UCSD-AML1 (cell line): Measurements from ENCODE around the gene TEC.

Experiments used
- DNase-seq: peaks from one replicate; lab custom pipeline; 2025; ENCODE audit not compliant: unreplicated experiment; lab: John Stamatoyannopoulos, UW

Gene TEC

DNA sequence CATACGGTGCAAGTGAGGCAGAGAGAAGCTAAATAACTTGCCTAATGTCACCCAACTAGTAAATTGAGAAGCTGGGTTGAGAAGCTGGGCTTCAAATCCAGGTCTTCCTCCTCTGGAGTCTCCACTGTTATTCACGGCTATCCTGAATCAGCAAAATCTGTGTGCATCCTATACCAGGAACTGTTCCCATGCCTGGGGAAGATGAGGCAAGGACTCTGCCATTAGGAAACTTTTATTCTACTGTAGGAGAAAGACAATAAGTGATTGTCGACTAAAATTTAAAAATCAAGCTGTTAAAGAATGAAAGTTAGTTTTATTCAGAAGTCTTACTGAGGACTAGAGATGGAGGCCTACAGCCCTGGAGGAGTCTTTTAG is 872 bp upstream of the TEC start:
- DNase-seq, result no peak

DNA sequence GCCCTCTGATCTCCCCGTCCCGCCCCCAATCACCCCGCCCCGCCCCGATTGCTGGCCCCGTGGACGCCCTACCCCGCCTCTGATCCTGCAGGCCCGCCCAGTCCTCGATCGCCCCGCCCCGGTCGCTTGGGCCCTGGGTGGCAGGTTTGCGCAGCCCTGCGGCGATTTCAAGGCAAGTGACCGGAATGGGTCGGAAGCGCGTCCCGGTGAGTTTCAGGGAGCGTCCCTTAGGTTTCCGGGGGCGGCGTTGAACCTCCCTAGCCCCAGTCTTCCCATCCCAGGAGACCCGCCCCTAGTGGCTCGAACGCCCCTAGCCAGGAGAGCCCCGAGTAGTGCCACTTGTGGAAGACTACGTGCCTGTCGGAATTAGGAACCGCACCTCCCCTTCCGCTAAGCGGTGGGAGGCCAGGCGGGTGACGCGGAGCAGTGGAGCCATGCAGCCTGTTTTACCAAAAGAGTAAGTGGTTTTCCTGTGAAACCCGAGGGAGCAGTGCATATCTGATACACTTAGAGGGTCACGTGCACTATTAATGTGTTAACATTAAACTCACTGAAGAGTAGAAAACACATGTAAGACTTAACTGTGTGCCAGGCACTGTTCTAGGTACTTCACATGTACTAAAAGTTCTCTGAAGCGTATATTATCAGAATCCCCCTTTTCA is 354 bp upstream of the TEC start:
- DNase-seq, result peak; percentile 95

DNA sequence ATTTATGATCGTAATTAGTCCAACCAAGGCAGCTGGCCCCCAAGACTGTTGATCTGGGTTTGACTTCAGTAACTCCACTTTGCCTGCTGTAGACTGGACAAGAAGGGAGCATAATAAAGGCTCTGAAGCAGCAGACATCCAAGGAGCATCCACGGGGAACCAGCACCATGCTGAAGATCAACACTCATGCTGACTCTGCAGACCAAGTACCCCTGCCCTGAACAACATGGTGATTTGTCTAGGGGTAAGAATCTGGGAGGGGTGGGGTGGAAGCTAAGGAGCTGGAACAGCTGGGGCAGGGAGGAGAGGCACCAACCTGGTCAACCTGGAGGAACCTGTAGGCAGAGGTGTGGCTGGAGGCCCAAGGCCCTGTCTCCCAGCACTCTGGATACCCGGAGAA is 2.1 kb downstream of the TEC start:
- no peak for DNase-seq

DNA sequence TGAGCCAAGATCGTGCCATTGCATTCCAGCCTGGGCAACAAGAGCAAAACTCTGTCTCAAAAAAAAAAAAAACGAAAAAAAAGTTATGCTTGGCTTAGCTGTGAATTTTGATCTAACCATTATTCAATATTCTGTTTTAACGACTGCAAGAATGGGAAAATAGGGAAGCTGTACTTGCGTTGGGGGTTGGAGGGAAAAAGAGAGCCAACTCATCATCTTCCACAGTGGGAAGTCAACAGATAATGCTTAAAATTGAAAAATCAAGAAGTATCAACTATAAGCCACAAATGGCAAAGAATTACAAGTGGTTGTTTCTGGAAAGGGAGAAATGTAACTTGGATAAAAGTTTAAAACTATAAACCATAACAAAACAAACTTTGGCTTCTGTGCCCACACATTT is 2.9 kb downstream of the TEC start:
- no peak for DNase-seq

DNA sequence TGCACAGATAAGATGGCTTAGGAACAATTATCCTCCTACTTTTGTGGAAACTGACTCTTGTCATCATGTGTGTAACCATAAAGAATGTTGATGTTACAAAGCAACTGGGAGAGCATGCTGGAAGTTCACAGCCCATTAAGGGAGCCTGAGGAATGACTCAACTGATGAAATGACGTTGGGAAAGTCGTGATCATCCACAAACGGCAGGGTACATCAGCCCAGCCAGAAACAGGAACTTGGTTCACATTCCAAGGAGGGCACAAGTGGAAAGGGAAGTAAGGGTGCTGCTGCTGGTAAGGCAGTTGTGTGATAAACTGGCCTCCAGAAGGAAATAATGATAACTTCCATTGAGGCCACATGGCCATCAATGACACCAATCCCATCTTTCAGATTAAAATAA is 6.7 kb downstream of the TEC start:
- DNase-seq, result peak; percentile 26

DNA sequence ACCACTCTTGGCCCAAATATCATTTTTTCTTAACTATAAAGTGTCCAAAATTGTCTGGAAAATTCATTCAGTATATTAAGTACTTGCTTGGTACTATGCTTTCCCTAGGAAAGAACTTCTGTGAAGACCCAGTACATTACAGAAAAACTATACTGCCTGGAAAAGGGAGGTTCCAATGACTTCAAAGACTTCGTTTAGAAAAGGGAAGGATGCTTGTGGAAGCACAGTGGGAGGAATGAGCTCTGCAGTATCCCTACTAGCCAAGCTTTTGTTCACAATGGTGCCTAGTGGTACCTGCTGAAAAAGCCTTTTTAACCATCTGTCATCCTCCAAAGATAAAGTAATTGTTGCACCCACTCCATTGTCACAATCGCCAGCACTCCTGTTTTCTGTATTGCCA is 7.2 kb downstream of the TEC start:
- no peak for DNase-seq

DNA sequence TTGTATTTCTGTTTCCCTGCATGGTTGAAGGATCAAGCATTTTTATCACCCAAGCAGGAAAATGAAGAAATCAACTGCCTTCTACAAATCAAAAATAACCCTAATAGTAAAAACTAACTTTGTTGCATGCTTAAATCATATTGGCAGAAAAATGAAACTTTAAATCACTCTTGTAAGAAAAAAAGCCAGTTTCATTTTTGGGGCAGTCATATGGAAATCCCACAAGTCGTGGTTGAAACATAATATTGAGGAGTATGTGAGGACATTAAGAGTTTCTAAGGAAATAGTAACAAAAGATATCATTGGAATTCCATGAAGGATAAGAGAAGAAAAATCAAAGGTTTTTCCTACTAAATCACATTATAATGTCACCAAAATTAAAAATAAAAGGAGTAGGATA is 8.4 kb downstream of the TEC start:
- DNase-seq, result no peak

DNA sequence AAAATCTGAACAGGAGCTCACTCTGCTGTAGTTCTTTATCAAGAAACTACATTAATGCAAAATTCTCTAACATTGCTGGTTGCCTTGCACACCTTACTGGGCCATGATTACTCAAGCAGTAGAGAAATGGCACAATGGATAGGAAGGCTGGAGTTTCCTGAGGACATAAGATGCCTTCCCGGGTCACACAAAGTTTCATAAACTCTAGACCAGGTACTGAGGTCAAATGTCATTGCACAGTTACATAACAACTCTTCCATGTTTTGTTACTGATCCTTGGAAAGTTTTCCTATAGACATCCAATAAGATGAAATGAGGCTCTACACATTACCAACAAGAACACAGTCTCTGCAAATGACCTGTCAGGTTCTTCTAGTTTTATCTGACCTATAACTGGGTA is 9.9 kb downstream of the TEC start:
- DNase-seq, result no peak

DNA sequence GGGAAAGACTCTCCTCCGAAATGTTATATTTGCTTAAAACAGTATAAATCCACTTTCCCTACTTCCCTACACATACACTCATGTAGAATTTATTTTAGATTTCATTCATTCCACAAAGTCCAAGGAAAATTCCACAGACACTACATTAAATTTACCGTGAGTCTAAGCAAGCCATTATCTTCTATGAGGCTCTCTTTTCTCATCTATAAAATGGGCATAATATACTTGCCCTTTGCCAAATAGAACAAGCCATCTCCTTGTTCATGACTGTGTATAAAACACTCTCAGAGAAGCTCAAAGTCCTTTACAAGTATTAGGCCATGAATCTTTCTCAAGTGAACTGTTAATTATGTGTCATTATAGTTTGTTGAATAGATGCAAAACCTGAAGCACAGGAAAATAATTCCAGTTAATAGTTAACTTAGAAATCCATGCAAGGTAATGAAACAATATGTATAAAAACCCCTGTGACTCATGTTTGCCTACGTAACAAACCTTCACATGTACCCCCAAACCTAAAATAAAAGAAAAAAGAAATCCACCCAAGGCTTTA is 10.7 kb downstream of the TEC start:
- no peak for DNase-seq

DNA sequence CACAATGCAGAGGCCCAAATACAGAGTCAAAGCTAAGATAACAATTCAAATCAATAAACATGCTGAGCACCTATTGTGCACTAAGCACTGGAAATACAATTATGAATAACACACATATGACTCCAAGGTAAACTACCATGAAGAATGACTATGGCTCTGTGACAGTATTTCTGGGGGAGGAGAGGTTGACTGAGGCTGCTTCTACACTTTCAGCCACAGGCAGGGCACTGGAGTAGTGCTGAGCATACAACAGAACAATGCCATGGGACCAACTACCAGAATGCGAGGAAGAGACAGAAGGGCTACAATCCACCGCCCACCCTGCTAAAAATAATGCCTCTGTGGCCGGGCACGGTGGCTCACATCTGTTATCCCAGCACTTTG is 13.7 kb downstream of the TEC start:
- no peak for DNase-seq

DNA sequence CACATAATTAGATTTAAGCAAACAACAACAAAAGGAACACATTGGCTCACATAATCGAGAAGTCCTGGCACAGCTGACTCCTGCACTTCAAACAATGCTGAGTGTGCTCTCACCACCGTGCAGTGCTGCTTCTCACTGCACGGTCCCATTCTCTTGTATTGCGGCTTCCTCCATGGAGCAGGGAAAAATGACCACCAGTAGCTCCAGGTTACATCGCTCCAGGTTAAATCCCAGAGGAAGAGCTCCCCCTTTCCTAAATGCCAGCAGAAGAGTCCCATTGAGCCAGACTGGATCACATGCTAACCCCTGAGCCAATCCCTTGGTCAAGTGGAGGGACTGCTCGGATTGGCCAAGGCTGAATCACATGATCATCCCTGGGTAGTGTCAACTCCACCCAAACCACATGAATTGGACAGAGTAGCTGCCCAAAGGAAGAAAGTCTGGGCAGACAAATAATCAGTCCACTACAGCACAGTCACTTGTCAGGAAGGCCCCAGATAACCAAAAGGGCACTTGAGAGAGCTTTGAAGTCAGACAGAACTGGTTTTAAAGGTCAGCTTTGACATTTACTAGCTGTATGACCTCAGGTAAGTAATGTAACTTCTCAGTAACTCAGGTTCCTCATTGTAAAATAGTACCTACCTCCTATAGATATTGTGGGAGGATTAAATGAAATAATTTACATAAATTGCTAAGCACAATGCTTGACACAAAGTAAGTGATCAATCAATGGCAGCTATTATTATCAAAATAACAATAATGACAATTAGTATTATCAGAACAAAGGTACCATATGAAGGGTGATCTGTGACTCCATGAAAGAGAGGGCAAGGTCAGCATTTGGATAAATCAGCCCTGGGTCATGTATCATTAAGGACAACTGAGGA is 14.3 kb downstream of the TEC start:
- peak; percentile 19 for DNase-seq

DNA sequence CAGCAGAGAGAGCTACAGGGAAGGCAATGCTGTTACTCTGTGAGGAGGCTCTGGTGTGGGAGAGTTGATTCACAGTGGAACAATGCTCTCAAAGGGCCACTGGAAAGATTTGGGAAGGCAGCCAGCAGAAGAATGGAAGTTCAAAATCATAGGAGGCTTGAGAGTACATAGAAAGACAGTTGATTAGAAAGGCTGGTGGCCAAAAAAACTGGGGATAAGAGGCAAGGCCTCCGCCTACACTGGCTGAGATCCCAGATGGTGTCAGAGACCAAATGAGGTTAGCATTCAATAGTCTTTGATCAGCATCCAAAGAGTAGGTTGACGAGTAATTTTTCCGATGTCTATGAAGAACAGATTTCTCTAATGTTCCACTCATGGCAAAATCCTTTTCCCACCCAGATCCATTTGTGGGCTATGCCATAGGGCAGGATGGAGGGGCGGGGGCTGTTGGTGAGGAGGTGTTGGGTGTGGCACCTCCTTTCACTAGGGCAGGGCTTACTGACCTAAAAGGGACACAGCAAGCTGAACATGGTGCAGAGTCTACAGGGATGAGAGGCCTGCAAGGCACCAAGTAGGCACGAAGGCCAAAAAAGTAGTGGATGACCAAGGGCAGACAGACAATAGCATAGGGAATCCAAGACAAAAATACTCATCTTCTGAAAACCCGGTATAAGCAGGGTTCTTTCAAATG is 15.1 kb downstream of the TEC start:
- DNase-seq, result no peak

DNA sequence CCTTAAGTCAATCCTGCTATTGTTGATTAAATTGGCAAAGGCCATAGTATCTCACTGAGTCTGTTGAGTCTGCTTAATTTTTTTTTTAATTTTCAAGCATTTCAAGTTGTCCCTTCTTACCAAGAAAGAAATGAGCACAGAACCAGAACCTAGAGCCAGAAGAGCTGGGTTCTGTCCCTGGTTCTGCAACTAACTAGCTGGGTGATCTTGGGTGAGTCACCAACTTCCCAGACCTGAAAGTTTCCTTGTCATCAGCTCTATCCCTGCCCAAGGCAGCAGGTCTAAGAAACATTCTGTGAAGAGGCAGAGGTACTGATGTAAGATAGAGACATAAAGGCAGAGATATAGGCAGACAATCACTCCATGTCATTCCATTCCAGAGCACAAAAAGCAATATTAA is 17.3 kb downstream of the TEC start:
- no peak for DNase-seq

DNA sequence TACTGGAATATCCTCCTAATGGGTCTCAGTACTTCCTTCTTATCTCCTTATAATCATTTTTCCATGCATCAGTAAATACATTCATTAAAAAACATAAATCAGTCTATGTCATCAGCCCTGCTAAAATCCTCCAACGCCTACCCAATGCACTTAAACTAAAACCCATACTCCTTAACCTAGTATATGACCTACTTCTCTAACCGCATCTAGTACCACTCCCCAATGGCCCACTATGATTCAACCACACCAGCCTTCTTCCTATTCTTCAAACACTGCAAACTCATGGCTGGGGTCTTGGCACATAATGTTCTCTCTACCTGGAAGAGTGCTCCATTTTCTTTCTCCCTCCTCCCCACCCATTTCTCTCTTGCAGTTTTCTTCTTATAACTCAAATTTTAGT is 18.7 kb downstream of the TEC start:
- no peak for DNase-seq

DNA sequence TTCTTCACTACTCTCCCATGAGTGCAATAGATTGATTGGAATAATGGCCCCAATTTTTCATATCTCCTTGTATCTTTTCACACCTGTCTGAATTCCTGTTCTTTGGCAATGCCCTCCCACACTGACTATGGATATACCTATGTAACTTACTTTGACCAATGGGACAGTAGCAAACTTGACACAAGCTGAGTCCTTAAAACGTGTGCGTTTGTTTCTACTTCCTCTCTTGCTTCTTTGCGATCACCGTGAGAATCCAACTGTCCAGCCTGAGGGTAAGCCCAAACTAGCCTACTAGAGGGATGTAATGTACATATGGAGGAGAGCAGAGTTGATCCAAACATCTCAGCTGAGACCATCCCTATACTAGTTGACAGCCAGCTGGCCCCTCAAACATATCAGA is 19.3 kb downstream of the TEC start:
- no peak for DNase-seq

DNA sequence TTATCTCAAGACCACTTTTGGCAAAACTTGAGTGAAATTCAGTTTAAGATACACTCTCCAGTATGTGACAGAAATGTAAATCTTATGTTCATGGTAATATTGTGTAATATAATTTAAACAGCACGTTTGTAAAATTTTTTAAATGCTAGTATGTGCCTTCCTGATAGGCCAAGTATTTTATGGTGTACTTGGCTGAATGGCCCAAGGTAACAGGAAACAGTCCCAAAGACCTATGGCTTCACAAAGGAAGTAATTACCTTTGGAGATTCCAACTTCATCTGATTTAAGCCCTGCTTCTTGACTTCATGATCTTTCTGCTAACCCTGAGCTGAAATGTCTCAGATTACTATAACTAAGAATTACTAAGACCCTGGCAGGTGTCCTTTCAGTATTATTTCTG is 20.3 kb downstream of the TEC start:
- no peak for DNase-seq

DNA sequence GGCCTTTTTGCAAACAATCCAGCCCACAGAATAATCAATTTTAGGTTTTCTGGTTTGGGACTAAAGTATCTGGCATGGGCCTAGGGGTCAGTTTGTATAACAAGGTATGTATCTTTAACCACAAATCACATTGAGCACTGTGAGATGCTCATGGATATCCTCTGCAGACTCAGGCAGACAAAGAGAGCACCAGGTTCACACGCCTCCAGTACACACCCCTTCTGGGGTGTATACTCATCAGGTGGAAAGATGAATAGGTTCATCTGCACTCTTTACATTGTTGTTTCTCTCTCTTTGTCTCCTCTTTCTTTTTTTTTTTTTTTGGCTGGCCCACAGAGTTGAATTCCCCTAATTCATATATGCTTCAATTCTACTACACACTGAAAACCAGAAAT is 21.1 kb downstream of the TEC start:
- DNase-seq, result no peak

DNA sequence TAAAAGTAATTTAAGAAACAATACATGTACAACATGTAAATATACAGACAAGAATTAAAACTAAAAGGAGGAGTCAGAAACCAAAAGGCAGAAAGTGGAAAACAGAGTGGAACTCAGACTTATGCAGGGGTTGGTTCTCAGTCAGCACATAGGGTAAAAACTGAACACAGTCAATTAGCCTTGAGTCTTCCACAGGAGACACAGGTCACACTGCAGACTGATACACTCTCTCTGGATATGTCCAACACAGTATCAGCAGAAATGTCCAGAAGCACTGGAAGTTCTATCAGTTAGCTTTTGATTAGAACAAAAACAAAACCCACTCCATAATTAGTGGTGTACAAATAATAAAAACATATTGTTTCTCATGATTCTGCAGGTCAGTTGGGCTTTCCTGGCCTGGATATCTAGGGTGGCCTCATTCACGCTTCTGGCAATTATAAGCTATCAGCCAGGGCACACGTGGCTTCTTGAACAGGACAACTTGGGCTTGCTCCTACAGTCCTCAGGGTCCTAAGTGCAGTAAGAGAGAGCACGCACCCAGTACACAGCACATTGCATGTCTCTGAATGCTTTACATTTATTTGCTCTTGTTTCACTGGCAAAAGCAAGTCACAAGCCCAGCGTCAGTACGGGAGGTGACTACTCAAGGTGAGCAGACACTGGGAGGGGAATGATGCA is 21.6 kb downstream of the TEC start:
- DNase-seq, result peak; percentile 13

DNA sequence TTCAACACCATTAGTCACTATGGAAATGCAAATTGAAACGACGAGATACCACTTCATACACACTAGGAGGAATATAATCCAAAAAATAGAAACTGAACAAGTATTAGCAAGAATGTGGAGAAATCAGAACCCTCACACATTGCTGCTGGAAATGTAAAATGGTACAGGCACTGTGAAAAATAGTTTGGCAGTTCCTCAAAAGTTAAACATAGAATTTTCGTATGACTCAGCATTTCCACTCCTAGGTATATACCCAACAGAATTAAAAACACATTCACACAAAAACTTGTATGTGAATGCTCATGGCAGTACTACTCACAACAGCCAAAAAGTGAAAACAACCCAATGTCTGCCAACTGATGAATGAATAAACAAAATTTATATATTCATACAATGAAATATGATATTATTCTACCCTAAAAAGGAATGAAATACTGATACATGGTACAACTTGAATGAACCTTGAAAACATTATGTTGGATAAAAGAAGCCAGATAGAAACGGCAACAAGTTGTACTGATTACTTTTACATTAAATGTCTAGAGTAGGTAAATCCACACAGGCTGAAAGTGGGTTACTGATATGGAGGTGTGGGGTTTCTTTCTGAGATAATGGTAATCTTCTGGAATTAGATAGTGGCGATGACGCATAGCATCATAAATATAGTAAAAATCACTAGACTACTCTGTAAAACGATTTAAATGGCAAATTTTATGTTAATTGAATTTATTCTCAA is 22.3 kb downstream of the TEC start:
- DNase-seq, result no peak

DNA sequence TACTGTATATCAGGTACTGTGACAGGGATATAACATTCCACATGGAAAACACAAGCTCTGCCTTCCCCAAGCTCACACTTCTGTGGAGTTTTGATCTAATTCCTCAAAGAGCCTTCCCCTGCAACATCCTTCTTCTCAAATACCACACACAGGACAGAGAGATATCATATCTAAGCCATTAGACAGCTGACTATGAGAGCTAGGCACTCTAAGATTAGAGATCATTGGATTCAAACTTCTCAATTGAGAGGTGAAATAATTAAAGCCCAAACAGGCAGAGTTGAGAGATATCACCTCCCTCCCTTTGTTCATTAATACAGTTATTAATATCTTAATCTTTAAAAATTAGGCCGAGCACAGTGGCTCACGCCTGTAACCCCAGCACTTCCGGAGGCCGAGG is 25.0 kb downstream of the TEC start:
- DNase-seq, result no peak

DNA sequence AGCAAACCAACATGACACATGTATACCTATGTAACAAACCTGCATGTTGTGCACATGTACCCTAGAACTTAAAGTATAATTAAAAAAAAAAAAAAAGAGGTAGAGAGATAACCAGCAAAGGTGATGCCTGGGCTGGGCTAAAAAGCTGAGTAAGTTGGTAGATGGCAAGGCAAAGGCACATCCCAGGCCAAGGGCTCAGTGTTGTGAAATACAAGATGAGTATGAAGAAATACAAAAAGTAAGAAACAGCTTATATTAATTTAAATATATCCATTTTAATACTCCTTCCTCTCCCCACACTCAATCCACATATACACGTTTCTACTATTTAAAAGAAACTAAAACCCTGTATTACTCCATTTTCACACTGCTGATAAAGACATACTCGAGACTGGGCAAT is 25.8 kb downstream of the TEC start:
- DNase-seq, result no peak
